ENCODE results near the gene NPLOC4.

Gene NPLOC4

GRCh38 chr17:81567191-81567590 is 69.7 kb downstream of the NPLOC4 start:
- peak overlapping the region; percentile 48 for H3K27ac Mint-ChIP-seq
- H3K27me3 Mint-ChIP-seq: no peaks in the 10 kb centered on the region
- peaks cover 100% of the 10 kb centered on the region for H3K36me3 Mint-ChIP-seq (ENCODE audit: low read depth)
- H3K4me1 Mint-ChIP-seq (ENCODE audit: low read depth): peaks cover 51% of the 10 kb centered on the region
- H3K4me3 Mint-ChIP-seq: no peak overlapping the region
- intact Hi-C loops (cut with micrococcal nuclease): no loop called here
- no peaks in the 10 kb centered on the region for H3K9me3 Mint-ChIP-seq

- no peaks in the 10 kb centered on the region for H3K27me3 Mint-ChIP-seq
- intact Hi-C loops (cut with micrococcal nuclease): no loop called here
- H3K27ac Mint-ChIP-seq: peak overlapping the region; percentile 48
- H3K9me3 Mint-ChIP-seq: no peaks in the 10 kb centered on the region
- peaks cover 55% of the 10 kb centered on the region for H3K4me1 Mint-ChIP-seq (ENCODE audit: low read depth)
- H3K4me3 Mint-ChIP-seq: no peak overlapping the region
- H3K36me3 Mint-ChIP-seq (ENCODE audit: low read depth): peaks cover 100% of the 10 kb centered on the region
Observed at GRCh38 chr17:81566461-81567126, 70.3 kb downstream of the NPLOC4 start.

- no peaks in the 10 kb centered on the region for H3K9me3 Mint-ChIP-seq
- intact Hi-C loops (cut with micrococcal nuclease): no loop called here
- no peaks in the 10 kb centered on the region for H3K27me3 Mint-ChIP-seq
- H3K4me3 Mint-ChIP-seq: no peak overlapping the region
- peaks cover 68% of the 10 kb centered on the region for H3K4me1 Mint-ChIP-seq (ENCODE audit: low read depth)
- peaks cover 96% of the 10 kb centered on the region for H3K36me3 Mint-ChIP-seq (ENCODE audit: low read depth)
- no peak overlapping the region for H3K27ac Mint-ChIP-seq
Observed at GRCh38 chr17:81565231-81565630, 71.7 kb downstream of the NPLOC4 start.

- H3K4me1 Mint-ChIP-seq (ENCODE audit: low read depth): peaks cover 71% of the 10 kb centered on the region
- H3K9me3 Mint-ChIP-seq: no peaks in the 10 kb centered on the region
- no peaks in the 10 kb centered on the region for H3K27me3 Mint-ChIP-seq
- H3K27ac Mint-ChIP-seq: no peak overlapping the region
- intact Hi-C loops (cut with micrococcal nuclease): no loop called here
- no peak overlapping the region for H3K4me3 Mint-ChIP-seq
- H3K36me3 Mint-ChIP-seq (ENCODE audit: low read depth): peaks cover 96% of the 10 kb centered on the region
Observed at GRCh38 chr17:81564778-81565177, 72.1 kb downstream of the NPLOC4 start.

GRCh38 chr17:81563861-81564586 is 72.9 kb downstream of the NPLOC4 start:
- peaks cover 76% of the 10 kb centered on the region for H3K4me1 Mint-ChIP-seq (ENCODE audit: low read depth)
- no peaks in the 10 kb centered on the region for H3K27me3 Mint-ChIP-seq
- H3K4me3 Mint-ChIP-seq: no peak overlapping the region
- peaks cover 93% of the 10 kb centered on the region for H3K36me3 Mint-ChIP-seq (ENCODE audit: low read depth)
- H3K27ac Mint-ChIP-seq: no peak overlapping the region
- intact Hi-C loops (cut with micrococcal nuclease): no loop called here
- H3K9me3 Mint-ChIP-seq: no peaks in the 10 kb centered on the region

GRCh38 chr17:81561494-81561885 is 75.4 kb downstream of the NPLOC4 start:
- no peaks in the 10 kb centered on the region for H3K27me3 Mint-ChIP-seq
- no peak overlapping the region for H3K4me3 Mint-ChIP-seq
- H3K27ac Mint-ChIP-seq: peak overlapping the region; percentile 86
- no peaks in the 10 kb centered on the region for H3K9me3 Mint-ChIP-seq
- H3K36me3 Mint-ChIP-seq (ENCODE audit: low read depth): peaks cover 93% of the 10 kb centered on the region
- intact Hi-C loops (cut with micrococcal nuclease): no loop called here
- peaks cover 78% of the 10 kb centered on the region for H3K4me1 Mint-ChIP-seq (ENCODE audit: low read depth)

GRCh38 chr17:81558941-81559806 is 77.7 kb downstream of the NPLOC4 start:
- no peak overlapping the region for H3K27ac Mint-ChIP-seq
- H3K4me3 Mint-ChIP-seq: no peak overlapping the region
- no peaks in the 10 kb centered on the region for H3K27me3 Mint-ChIP-seq
- no peaks in the 10 kb centered on the region for H3K9me3 Mint-ChIP-seq
- peaks cover 79% of the 10 kb centered on the region for H3K36me3 Mint-ChIP-seq (ENCODE audit: low read depth)
- H3K4me1 Mint-ChIP-seq (ENCODE audit: low read depth): peaks cover 64% of the 10 kb centered on the region
- intact Hi-C loops (cut with micrococcal nuclease): no loop called here

- H3K36me3 Mint-ChIP-seq (ENCODE audit: low read depth): peaks cover 68% of the 10 kb centered on the region
- H3K4me3 Mint-ChIP-seq: no peak overlapping the region
- no peak overlapping the region for H3K27ac Mint-ChIP-seq
- intact Hi-C loops (cut with micrococcal nuclease): no loop called here
- H3K9me3 Mint-ChIP-seq: no peaks in the 10 kb centered on the region
- peaks cover 72% of the 10 kb centered on the region for H3K4me1 Mint-ChIP-seq (ENCODE audit: low read depth)
- no peaks in the 10 kb centered on the region for H3K27me3 Mint-ChIP-seq
Observed at GRCh38 chr17:81558115-81558468, 78.8 kb downstream of the NPLOC4 start.

GRCh38 chr17:81557276-81558114 is 79.4 kb downstream of the NPLOC4 start:
- no peak overlapping the region for H3K4me3 Mint-ChIP-seq
- intact Hi-C loops (cut with micrococcal nuclease): no loop called here
- no peaks in the 10 kb centered on the region for H3K9me3 Mint-ChIP-seq
- no peak overlapping the region for H3K27ac Mint-ChIP-seq
- no peaks in the 10 kb centered on the region for H3K27me3 Mint-ChIP-seq
- peaks cover 70% of the 10 kb centered on the region for H3K4me1 Mint-ChIP-seq (ENCODE audit: low read depth)
- H3K36me3 Mint-ChIP-seq (ENCODE audit: low read depth): peaks cover 67% of the 10 kb centered on the region

GRCh38 chr17:81556863-81557262 is 80.0 kb downstream of the NPLOC4 start:
- intact Hi-C loops (cut with micrococcal nuclease): no loop called here
- H3K27me3 Mint-ChIP-seq: no peaks in the 10 kb centered on the region
- H3K27ac Mint-ChIP-seq: peak overlapping the region; percentile 39
- peaks cover 66% of the 10 kb centered on the region for H3K4me1 Mint-ChIP-seq (ENCODE audit: low read depth)
- no peaks in the 10 kb centered on the region for H3K9me3 Mint-ChIP-seq
- no peak overlapping the region for H3K4me3 Mint-ChIP-seq
- peaks cover 64% of the 10 kb centered on the region for H3K36me3 Mint-ChIP-seq (ENCODE audit: low read depth)

GRCh38 chr17:81556175-81556691 is 80.7 kb downstream of the NPLOC4 start:
- H3K27me3 Mint-ChIP-seq: no peaks in the 10 kb centered on the region
- peak overlapping the region; percentile 39 for H3K27ac Mint-ChIP-seq
- H3K36me3 Mint-ChIP-seq (ENCODE audit: low read depth): peaks cover 67% of the 10 kb centered on the region
- H3K4me1 Mint-ChIP-seq (ENCODE audit: low read depth): peaks cover 66% of the 10 kb centered on the region
- intact Hi-C loops (cut with micrococcal nuclease): no loop called here
- H3K9me3 Mint-ChIP-seq: no peaks in the 10 kb centered on the region
- H3K4me3 Mint-ChIP-seq: no peak overlapping the region

- peak overlapping the region; percentile 92 for H3K4me3 Mint-ChIP-seq
- peaks cover 71% of the 10 kb centered on the region for H3K36me3 Mint-ChIP-seq (ENCODE audit: low read depth)
- intact Hi-C loops (cut with micrococcal nuclease): loop anchor here (2.0 kb wide), 2 partner anchors 39 to 45 kb away; no protein-coding TSS in a partner anchor
- peaks cover 67% of the 10 kb centered on the region for H3K4me1 Mint-ChIP-seq (ENCODE audit: low read depth)
- no peaks in the 10 kb centered on the region for H3K27me3 Mint-ChIP-seq
- H3K27ac Mint-ChIP-seq: peak overlapping the region; percentile 90
- no peaks in the 10 kb centered on the region for H3K9me3 Mint-ChIP-seq
Observed at GRCh38 chr17:81553616-81554181, 83.2 kb downstream of the NPLOC4 start.

Data from dendritic cell treated with granulocyte-macrophage colony-stimulating factor and Interleukin-4, amounts not matched to agents 40 ng/mL and 50 ng/mL, for 4 days (primary cell).